ENCODE data around the gene EEF1AKMT2. TPM values are rescaled to one million over a fixed set of nuclear protein-coding genes. Genes with fewer than 3 reads are reported as not detected.

Gene EEF1AKMT2
- total and polyA plus RNA-seq, 9 of the 15 experiments (the other 6 are each of a cell fraction or from before 2014, with no cell fraction given): 9.3 to 34.3 (median 23.7) TPM

DNA sequence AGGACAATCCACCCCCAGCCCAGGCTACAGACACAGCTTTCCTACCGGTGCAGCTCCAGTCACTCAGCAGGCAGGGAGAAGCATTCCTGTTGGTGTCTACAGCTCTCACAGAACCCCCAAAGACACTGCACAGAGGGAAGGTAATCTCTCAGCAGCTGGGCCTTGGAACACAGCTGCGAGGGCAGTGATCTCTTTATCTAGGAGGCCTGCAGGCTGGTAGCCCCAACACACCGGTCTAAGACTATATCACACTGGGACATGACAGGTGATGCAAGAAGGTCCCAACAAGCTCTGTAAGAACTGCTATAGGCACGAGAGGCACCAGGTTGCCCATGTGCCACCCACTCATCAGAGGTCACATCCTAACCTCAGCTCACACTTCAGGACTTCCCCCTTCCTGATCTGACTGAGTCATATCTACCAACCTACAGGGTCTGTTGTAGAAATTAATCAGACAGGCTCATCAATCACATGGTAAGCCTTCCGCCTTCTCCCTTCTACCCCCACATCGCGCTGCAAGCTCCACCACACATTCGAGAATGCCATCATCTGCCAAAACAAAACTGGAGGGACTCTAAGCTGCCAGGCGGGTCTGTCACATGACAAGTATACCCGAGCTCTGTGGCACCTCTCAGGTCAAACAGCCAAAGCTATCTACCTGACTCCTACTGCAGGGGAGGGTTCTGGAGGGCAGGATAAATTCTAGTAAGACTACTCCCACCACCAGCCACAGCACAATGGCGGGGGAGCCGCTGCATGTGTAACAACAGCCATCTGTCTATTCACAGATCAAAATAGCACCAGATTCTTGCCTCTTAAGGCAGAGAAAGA, 73.6 kb downstream of the EEF1AKMT2 start (continued):
- TF ChIP-seq, protein P1, sequence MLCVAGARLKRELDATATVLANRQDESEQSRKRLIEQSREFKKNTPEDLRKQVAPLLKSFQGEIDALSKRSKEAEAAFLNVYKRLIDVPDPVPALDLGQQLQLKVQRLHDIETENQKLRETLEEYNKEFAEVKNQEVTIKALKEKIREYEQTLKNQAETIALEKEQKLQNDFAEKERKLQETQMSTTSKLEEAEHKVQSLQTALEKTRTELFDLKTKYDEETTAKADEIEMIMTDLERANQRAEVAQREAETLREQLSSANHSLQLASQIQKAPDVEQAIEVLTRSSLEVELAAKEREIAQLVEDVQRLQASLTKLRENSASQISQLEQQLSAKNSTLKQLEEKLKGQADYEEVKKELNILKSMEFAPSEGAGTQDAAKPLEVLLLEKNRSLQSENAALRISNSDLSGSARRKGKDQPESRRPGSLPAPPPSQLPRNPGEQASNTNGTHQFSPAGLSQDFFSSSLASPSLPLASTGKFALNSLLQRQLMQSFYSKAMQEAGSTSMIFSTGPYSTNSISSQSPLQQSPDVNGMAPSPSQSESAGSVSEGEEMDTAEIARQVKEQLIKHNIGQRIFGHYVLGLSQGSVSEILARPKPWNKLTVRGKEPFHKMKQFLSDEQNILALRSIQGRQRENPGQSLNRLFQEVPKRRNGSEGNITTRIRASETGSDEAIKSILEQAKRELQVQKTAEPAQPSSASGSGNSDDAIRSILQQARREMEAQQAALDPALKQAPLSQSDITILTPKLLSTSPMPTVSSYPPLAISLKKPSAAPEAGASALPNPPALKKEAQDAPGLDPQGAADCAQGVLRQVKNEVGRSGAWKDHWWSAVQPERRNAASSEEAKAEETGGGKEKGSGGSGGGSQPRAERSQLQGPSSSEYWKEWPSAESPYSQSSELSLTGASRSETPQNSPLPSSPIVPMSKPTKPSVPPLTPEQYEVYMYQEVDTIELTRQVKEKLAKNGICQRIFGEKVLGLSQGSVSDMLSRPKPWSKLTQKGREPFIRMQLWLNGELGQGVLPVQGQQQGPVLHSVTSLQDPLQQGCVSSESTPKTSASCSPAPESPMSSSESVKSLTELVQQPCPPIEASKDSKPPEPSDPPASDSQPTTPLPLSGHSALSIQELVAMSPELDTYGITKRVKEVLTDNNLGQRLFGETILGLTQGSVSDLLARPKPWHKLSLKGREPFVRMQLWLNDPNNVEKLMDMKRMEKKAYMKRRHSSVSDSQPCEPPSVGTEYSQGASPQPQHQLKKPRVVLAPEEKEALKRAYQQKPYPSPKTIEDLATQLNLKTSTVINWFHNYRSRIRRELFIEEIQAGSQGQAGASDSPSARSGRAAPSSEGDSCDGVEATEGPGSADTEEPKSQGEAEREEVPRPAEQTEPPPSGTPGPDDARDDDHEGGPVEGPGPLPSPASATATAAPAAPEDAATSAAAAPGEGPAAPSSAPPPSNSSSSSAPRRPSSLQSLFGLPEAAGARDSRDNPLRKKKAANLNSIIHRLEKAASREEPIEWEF (CRISPR knock-in tag; IDR thresholded peaks at IDR 0.05): peak; percentile 66; the same call in 1 of the 2 replicates
- TF ChIP-seq, protein P2, sequence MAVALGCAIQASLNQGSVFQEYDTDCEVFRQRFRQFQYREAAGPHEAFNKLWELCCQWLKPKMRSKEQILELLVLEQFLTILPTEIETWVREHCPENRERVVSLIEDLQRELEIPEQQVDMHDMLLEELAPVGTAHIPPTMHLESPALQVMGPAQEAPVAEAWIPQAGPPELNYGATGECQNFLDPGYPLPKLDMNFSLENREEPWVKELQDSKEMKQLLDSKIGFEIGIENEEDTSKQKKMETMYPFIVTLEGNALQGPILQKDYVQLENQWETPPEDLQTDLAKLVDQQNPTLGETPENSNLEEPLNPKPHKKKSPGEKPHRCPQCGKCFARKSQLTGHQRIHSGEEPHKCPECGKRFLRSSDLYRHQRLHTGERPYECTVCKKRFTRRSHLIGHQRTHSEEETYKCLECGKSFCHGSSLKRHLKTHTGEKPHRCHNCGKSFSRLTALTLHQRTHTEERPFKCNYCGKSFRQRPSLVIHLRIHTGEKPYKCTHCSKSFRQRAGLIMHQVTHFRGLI (CRISPR knock-in tag; IDR thresholded peaks at IDR 0.05): peak; percentile 67; the same call in 1 of the 2 replicates
- no peak; the same call in none of the 2 replicates for TF ChIP-seq JUND (IDR thresholded peaks at IDR 0.05; ENCODE audit: borderline replicate concordance, low read depth, low read length)
- TF ChIP-seq JUND (tag; IDR thresholded peaks at IDR 0.05; ENCODE audit: borderline replicate concordance, low read depth, low read length): peak; percentile 74; the same call in 2 of the 3 replicates
- TF ChIP-seq SNRNP70 (optimal IDR thresholded peaks at IDR 0.05; ENCODE audit: low read depth, low read length): no peak
- TF ChIP-seq, protein P3, sequence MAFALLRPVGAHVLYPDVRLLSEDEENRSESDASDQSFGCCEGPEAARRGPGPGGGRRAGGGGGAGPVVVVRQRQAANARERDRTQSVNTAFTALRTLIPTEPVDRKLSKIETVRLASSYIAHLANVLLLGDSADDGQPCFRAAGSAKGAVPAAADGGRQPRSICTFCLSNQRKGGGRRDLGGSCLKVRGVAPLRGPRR (CRISPR knock-in tag; IDR thresholded peaks at IDR 0.05): peak; percentile 49; the same call in 1 of the 2 replicates
- no peak for TF ChIP-seq SUPT5H (IDR thresholded peaks at IDR 0.05)
- no peak for TF ChIP-seq POLR3G (IDR thresholded peaks at IDR 0.05; ENCODE audit: extremely low read depth, insufficient read length, insufficient replicate concordance)
- no peak for TF ChIP-seq DIDO1 (tag; IDR thresholded peaks at IDR 0.05; ENCODE audit: low read depth)
- peak; percentile 99 for TF ChIP-seq TRIM24 (IDR thresholded peaks at IDR 0.05)
- no peak for TF ChIP-seq SRSF7 (optimal IDR thresholded peaks at IDR 0.05; ENCODE audit: low read depth, low read length)
- TF ChIP-seq, protein P4, sequence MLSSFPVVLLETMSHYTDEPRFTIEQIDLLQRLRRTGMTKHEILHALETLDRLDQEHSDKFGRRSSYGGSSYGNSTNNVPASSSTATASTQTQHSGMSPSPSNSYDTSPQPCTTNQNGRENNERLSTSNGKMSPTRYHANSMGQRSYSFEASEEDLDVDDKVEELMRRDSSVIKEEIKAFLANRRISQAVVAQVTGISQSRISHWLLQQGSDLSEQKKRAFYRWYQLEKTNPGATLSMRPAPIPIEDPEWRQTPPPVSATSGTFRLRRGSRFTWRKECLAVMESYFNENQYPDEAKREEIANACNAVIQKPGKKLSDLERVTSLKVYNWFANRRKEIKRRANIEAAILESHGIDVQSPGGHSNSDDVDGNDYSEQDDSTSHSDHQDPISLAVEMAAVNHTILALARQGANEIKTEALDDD (IDR thresholded peaks at IDR 0.05): no peak
- TF ChIP-seq DNMT1 (IDR thresholded peaks at IDR 0.05): no peak
- TF ChIP-seq ZBTB8A (IDR thresholded peaks at IDR 0.05; ENCODE audit: partially characterized antibody): no peak
- no peak for TF ChIP-seq WHSC1 (IDR thresholded peaks at IDR 0.05; ENCODE audit: low read length)
- TF ChIP-seq SMARCC2 (IDR thresholded peaks at IDR 0.05; ENCODE audit: low read depth): 0 out of 2 replicates have a peak, but pooled peaks have one; percentile 69
- TF ChIP-seq, protein P5, sequence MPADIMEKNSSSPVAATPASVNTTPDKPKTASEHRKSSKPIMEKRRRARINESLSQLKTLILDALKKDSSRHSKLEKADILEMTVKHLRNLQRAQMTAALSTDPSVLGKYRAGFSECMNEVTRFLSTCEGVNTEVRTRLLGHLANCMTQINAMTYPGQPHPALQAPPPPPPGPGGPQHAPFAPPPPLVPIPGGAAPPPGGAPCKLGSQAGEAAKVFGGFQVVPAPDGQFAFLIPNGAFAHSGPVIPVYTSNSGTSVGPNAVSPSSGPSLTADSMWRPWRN (IDR thresholded peaks at IDR 0.05; ENCODE audit: low read depth): peak; percentile 95
